AG04449 (cell line): ENCODE data around the gene RASGRP4.

Source experiments
- CTCF ChIA-PET: fragments of 350-600 bp; formaldehyde crosslinking; extraction: SDS; loops from one replicate; lab custom pipeline; 2021; ENCODE audit warnings: antibody characterized with exemption; lab: Yijun Ruan, JAX
- POLR2A ChIA-PET: fragments of 400-600, 350-600 bp; formaldehyde crosslinking; extraction: SDS; loops from one replicate; lab custom pipeline; 2020; ENCODE audit warnings: antibody characterized with exemption, inconsistent platforms; lab: Yijun Ruan, JAX
- DNase-seq: peaks from one replicate; pipeline ENCODE4 v3.0.0-alpha.2; 2010; ENCODE audit warnings: low read depth, low spot score
- H3K4me3 ChIP-seq: 2 replicates; pipeline ENCODE4 v1.5.1; 2011; ENCODE audit warnings: low read depth, mild to moderate bottlenecking, control low read depth, low read length
- TF ChIP-seq, protein P1 (sequence below): IDR thresholded peaks from one replicate; pipeline ENCODE4 v1.5.1; 2011; ENCODE audit warnings: mild to moderate bottlenecking, moderate library complexity, low read length, control low read depth, inconsistent platforms; ENCODE audit not compliant: insufficient read depth; ENCODE audit errors: missing control alignments

Gene RASGRP4

DNA sequence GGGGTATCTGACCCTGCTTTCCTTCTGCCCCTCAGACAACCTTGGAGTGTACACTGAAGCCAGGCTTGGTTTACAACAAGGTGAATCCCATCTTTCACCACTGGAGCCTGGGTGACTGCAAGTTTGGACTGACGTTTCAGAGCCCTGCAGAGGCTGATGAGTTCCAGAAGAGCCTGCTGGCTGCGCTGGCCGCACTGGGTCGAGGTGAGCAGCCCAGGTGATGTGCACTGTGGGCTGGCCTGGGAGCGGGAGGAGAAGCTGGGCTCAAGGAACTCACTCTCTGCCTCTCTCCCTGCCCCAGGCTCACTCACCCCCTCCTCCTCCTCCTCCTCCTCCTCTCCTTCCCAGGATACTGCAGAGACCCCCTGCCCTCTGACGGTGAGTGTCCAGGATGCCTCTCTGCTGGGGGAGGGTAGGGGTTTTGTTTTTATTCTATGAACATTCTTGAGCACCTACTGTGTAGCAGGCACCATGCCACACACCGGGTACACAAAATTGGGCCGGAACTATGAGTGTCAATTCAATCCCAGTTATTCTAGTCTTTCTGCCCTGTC is 34.0 kb downstream of the RASGRP4 start:
- ChIA-PET POLR2A (no interaction called here), CTCF (interaction anchor here (0.6 to 4.3 kb wide), 2 partner anchors 12 to 243 kb away, joined by 4 to 53 read pairs; partner anchors contain the start of gene FAM98C)
- no peak overlapping the region for H3K4me3 ChIP-seq
- TF ChIP-seq, protein P1, sequence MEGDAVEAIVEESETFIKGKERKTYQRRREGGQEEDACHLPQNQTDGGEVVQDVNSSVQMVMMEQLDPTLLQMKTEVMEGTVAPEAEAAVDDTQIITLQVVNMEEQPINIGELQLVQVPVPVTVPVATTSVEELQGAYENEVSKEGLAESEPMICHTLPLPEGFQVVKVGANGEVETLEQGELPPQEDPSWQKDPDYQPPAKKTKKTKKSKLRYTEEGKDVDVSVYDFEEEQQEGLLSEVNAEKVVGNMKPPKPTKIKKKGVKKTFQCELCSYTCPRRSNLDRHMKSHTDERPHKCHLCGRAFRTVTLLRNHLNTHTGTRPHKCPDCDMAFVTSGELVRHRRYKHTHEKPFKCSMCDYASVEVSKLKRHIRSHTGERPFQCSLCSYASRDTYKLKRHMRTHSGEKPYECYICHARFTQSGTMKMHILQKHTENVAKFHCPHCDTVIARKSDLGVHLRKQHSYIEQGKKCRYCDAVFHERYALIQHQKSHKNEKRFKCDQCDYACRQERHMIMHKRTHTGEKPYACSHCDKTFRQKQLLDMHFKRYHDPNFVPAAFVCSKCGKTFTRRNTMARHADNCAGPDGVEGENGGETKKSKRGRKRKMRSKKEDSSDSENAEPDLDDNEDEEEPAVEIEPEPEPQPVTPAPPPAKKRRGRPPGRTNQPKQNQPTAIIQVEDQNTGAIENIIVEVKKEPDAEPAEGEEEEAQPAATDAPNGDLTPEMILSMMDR: no peak
- DNase-seq: no peak

DNA sequence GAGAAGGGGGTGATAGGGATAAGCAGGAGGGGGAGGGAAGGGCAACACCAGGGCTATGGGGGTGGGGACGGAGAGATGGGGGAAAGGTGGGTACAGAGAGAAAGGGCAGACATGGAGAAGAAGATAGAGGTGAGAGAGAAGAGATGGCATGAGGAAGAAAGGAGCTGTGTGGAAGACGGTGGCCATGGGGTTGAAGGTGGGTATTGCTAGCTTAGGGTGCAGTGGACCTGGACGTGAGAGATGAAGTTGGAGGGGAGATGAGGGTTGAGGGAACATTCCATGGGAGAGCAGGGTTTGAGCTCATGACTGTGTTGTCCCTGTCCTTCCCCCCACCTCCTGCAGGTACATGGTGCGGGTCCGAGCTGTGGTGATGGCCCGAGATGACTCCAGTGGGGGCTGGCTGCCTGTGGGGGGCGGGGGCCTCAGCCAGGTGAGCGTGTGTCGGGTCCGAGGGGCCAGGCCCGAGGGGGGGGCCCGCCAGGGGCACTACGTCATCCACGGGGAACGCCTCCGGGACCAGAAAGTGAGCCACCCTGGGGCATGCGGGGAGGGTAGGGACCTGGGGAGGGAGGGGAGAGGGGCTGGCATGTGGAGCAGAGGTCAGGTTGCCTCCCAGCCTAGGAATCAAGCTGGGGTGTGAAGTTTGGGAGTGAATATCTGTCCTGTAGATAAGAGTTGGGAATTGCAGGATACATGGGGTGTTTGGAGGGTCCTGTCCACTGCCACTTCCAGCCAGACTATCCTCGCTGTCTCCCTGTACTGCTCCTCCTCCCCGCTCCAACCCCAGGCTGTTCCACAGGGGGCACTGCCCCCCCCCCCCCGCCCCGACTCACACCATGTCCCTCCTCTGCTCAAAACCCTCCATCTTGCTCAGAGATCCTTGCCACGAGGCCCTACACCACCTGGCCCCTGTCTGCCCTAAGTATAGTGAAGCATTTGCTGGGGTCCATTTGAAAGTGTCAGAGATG is 35.8 kb downstream of the RASGRP4 start:
- TF ChIP-seq, protein P1: no peak
- CTCF ChIA-PET: interaction anchor here (0.7 to 2.0 kb wide), 7 partner anchors 9 to 165 kb away, joined by 3 to 17 read pairs (median 3); partner anchors contain the start of gene FAM98C
- H3K4me3 ChIP-seq: peak overlapping the region; percentile 75
- no peak for DNase-seq
- POLR2A ChIA-PET: interaction anchor here (1.1 to 3.6 kb wide), 4 partner anchors 9 to 16 kb away, joined by 4 to 35 read pairs (median 16); partner anchors contain the start of genes FAM98C and PSMD8

DNA sequence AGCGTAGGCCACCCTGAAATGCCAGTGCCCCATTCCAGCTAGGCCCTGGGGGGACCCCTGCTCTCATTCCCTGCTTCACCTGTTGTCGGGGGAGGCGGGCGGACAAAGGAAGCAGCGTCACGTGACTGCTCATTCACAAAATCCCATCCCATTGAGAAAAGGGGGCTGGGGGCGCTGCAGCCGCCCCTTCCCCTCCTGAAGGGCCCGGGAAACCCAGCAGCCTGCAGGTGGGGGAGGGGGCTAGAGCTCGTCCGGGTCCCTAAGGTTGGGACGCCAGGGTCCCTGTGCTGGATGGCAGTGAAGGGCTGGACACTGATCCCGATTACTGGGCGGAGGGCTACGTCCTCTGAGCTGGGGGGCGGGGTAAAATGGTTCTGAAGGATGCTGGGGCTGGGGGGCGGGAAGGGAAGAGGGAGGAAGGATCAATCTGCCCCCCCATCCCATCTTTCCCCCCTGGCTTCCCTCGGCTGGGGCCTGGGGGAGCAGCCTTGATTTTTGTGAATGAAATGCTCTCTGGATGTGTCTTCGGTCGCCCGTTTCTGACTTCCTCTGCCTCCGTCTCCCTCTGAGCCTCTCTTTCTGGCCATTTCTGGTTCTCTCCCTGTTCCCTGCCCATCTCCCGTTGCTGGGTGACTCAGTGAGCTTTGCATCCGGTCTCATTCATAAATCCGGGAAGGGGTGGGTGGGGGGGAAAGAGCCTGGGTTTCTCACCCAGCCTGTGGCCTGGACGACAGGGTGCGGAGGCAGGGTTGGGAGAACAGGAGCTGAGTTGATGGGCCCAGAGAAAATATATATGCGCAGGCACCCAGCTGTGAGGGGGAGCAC is 36.7 kb downstream of the RASGRP4 start:
- peak overlapping the region; percentile 75 for H3K4me3 ChIP-seq
- ChIA-PET POLR2A (interaction anchor here (0.5 to 3.6 kb wide), 5 partner anchors 10 to 37 kb away, joined by 3 to 35 read pairs (median 7); partner anchors contain the start of genes FAM98C and PSMD8), CTCF (interaction anchor here (0.7 to 2.0 kb wide), 8 partner anchors 10 to 164 kb away, joined by 3 to 17 read pairs (median 4); partner anchors contain the start of gene FAM98C)
- TF ChIP-seq, protein P1: no peak
- no peak for DNase-seq

DNA sequence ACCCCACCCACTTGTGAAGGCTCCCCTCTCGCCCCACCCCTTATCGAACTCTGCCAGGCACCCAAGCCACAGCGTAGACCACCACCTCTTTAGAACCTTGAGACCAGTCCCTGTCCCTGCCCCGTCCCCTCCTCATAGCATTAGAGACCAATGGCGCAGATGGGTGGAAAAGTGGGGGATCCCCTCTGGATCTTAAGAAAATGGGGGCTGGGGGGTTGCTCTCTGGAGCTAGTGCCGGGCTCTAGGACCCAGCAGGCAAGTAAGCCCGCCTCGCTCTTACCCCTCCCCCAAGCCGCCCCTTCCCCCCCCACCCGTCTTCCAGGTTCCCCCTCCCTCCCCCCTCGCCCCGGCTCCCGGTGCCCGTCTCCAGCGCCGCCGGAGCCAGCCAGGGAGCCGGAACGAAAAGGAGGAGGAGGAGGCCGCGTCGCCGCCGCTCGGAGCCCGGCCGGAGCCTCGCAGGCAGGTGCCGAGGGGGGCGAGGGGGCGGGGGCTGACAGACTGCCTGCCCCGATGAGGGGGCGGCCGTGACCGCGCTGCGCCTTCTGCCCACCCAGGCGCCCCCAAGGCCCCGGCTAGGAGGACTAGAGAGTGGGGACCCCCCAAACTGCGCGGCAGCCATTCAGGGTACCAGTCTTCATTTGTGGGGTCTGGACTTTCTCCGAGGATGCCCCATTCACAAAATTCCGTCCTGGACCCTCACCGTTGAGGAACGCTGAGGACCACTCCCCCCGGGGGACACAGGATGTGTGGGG is 37.5 kb downstream of the RASGRP4 start, which contains the start of gene SPRED3:
SPRED3 (plus strand) TSS at position 349 of the 752 bp plus-strand sequence. CDS start 1,606 bp downstream, outside the sequence.
- H3K4me3 ChIP-seq: peak within 1 kb of the TSS; percentile 75
- POLR2A ChIA-PET: interaction anchor here (0.5 to 3.6 kb wide), 5 partner anchors 10 to 481 kb away, joined by 3 to 35 read pairs (median 4); partner anchors contain the start of genes PSMD8 and SIPA1L3
- no peak for DNase-seq
- TF ChIP-seq, protein P1: no peak
- CTCF ChIA-PET: interaction anchor here (0.9 to 5.8 kb wide), 10 partner anchors 12 to 154 kb away, joined by 3 to 41 read pairs (median 8); partner anchors contain the start of genes FAM98C and PSMD8
